Measurements from ENCODE around the gene RMRP. TPM values are rescaled to one million over a fixed set of nuclear protein-coding genes. Genes with fewer than 3 reads are reported as not detected.

The RMRP gene
- total and polyA plus RNA-seq, 2 experiments from 2014 or later: 15.3 to 8,626 TPM

GRCh38 chr9:35681341-35682002, 23.7 kb upstream of the RMRP start:
- Histone ChIP-seq H3K9me2 (ENCODE audit: insufficient read depth) (no peaks in the 10 kb centered on the region), H3K4me1 (ENCODE audit: insufficient read depth) (peaks cover 13% of the 10 kb centered on the region), H3K4me3 (no peak overlapping the region), H3K36me3 (ENCODE audit: insufficient read depth) (peaks cover 26% of the 10 kb centered on the region), H3K79me2 (replicated peaks; ENCODE audit: insufficient read depth) (no peaks in the 10 kb centered on the region), H2AFZ (no peak overlapping the region), H3K27me3 (ENCODE audit: insufficient read depth) (peaks cover 7% of the 10 kb centered on the region), H3F3A (replicated peaks; ENCODE audit: low read depth) (peaks cover 25% of the 10 kb centered on the region), H4K20me1 (replicated peaks; ENCODE audit: insufficient read depth) (peaks cover 3% of the 10 kb centered on the region; the same call in 1 of the 2 replicates), H3K27ac (ENCODE audit: low read depth) (peak overlapping the region; percentile 80; the same call in 1 of the 2 replicates), H3K4me2 (no peak overlapping the region)
- peak; percentile 4; the same call in 2 of the 3 replicates for ATAC-seq
- Mint-ChIP-seq H3K4me3 (peak overlapping the region; percentile 2; the same call in 1 of the 3 replicates), H3K27ac (no peak overlapping the region), H3K36me3 (ENCODE audit: low read depth) (peaks cover 46% of the 10 kb centered on the region), H3K27me3 (ENCODE audit: insufficient read depth, low read depth, poor library complexity) (peaks cover 15% of the 10 kb centered on the region), H3K4me1 (peaks cover 22% of the 10 kb centered on the region), H3K9me3 (no peaks in the 10 kb centered on the region)
- no peak for DNase-seq (ENCODE audit: low spot score)
- TF ChIP-seq EZH2 (IDR thresholded peaks at IDR 0.05; ENCODE audit: low read depth, unreplicated experiment) (no peak), REST (IDR thresholded peaks at IDR 0.05; ENCODE audit: unreplicated experiment) (no peak), CTCF (conservative IDR thresholded peaks at IDR 0.05; ENCODE audit: low read depth in 2 of 2) (no peak), NANOG (IDR thresholded peaks at IDR 0.05; ENCODE audit: borderline replicate concordance) (no peak), CREB1 (CRISPR knock-in tag; IDR thresholded peaks at IDR 0.05; ENCODE audit: low read depth) (no peak), POLR2AphosphoS5 (IDR thresholded peaks at IDR 0.05; ENCODE audit: low read depth) (no peak), ZNF462 (CRISPR knock-in tag; IDR thresholded peaks at IDR 0.05) (no peak), ETS1 (IDR thresholded peaks at IDR 0.05) (no peak), EZH2phosphoT487 (IDR thresholded peaks at IDR 0.05; ENCODE audit: unreplicated experiment) (no peak), STAT1 (IDR thresholded peaks at IDR 0.05; ENCODE audit: unreplicated experiment) (no peak), ZNF331 (CRISPR knock-in tag; IDR thresholded peaks at IDR 0.05; ENCODE audit: low read depth) (no peak), JUNB (IDR thresholded peaks at IDR 0.05; ENCODE audit: unreplicated experiment) (no peak), ZNF114 (CRISPR knock-in tag; IDR thresholded peaks at IDR 0.05) (no peak)
